ENCODE data around the gene NRXN2. TPM values are rescaled to one million over a fixed set of nuclear protein-coding genes. Genes with fewer than 3 reads are reported as not detected.

The NRXN2 gene
- polyA plus RNA-seq, 1 of the 3 experiments (the other 2 are of a cell fraction), result 0.15 TPM

- CTCF ChIA-PET, result interaction anchor here (2.5 to 5.6 kb wide), 3 partner anchors 8 to 47 kb away, joined by 21 to 35 read pairs (median 31); partner anchors contain the start of gene RASGRP2
- DNase-seq, result no peak
- Histone ChIP-seq H3K27ac (ENCODE audit: low read depth in 2 of 2, low read length in 1 of 2) (peak overlapping the region in 1 of 2 experiments; percentile 98; a peak in 2 of 4 replicates), H3K4me2 (no peak overlapping the region), H4K20me1 (ENCODE audit: insufficient read depth) (no peaks in the 10 kb centered on the region), H3K79me2 (ENCODE audit: insufficient read depth) (no peaks in the 10 kb centered on the region), H3K27me3 (ENCODE audit: insufficient read depth) (peaks cover 36% of the 10 kb centered on the region), H3K36me3 (replicated peaks in 1 of 2; ENCODE audit: control insufficient read depth in 1 of 2, insufficient read depth in 2 of 2, low read length in 1 of 2) (no peaks in the 10 kb centered on the region), H3F3A (replicated peaks; ENCODE audit: insufficient read depth) (no peaks in the 10 kb centered on the region), H3K9me3 (no peaks in the 10 kb centered on the region), H2AFZ (ENCODE audit: low read depth) (no peak overlapping the region), H3K4me1 (ENCODE audit: control insufficient read depth in 1 of 2, insufficient read depth in 2 of 2, low read depth in 1 of 2, low read length in 1 of 2) (peaks cover 0 to 44% of the 10 kb centered on the region in 2 experiments; a peak in 2 of 4 replicates), H3K9me2 (no peaks in the 10 kb centered on the region), H3K9ac (no peak overlapping the region), H3K4me3 (ENCODE audit: low read depth in 2 of 2, low read length in 1 of 2) (no peak overlapping the region)
- WGBS (ENCODE audit: low lambda C conversion rate), result 77% methylated on average over 5 of the region's 5 CpGs
- POLR2A ChIA-PET, result interaction anchor here (0.7 kb wide), 1 partner anchor 15 kb away, joined by 3 read pairs; no protein-coding TSS in a partner anchor
- TF ChIP-seq GABPA (IDR thresholded peaks at IDR 0.05; ENCODE audit: low read depth) (no peak), EP300 (IDR thresholded peaks at IDR 0.05; ENCODE audit: borderline replicate concordance in 1 of 2, low read depth in 1 of 2, low read length in 1 of 2) (no peak)
Measured at GRCh38 chr11:64695548-64695947, 27.4 kb downstream of the NRXN2 start.

GRCh38 chr11:64694821-64695365 lies 28.1 kb downstream of the NRXN2 start:
- CTCF ChIA-PET, result interaction anchor here (0.8 to 3.5 kb wide), 7 partner anchors 10 to 81 kb away, joined by 3 to 31 read pairs (median 3); partner anchors contain the start of gene RASGRP2
- H3F3A ChIP-seq (replicated peaks; ENCODE audit: insufficient read depth), result no peaks in the 10 kb centered on the region
- H4K20me1 ChIP-seq (ENCODE audit: insufficient read depth), result no peaks in the 10 kb centered on the region
- no peak overlapping the region for H2AFZ ChIP-seq (ENCODE audit: low read depth)
- H3K4me2 ChIP-seq, result no peak overlapping the region
- H3K36me3 ChIP-seq (replicated peaks in 1 of 2; ENCODE audit: control insufficient read depth in 1 of 2, insufficient read depth in 2 of 2, low read length in 1 of 2), result no peaks in the 10 kb centered on the region
- H3K27ac ChIP-seq (ENCODE audit: low read depth in 2 of 2, low read length in 1 of 2), result peak overlapping the region in 1 of 2 experiments; percentile 98; a peak in 2 of 4 replicates
- H3K4me3 ChIP-seq (ENCODE audit: low read depth in 2 of 2, low read length in 1 of 2), result no peak overlapping the region
- no peaks in the 10 kb centered on the region for H3K79me2 ChIP-seq (ENCODE audit: insufficient read depth)
- H3K4me1 ChIP-seq (ENCODE audit: control insufficient read depth in 1 of 2, insufficient read depth in 2 of 2, low read depth in 1 of 2, low read length in 1 of 2), result peaks cover 0 to 43% of the 10 kb centered on the region in 2 experiments; a peak in 2 of 4 replicates
- TF ChIP-seq GATA2 (CRISPR knock-in tag; IDR thresholded peaks at IDR 0.05) (peak; percentile 72), RCOR1 (IDR thresholded peaks at IDR 0.05; ENCODE audit: low read length) (peak; percentile 16; the same call in 1 of the 2 replicates), RFX5 (IDR thresholded peaks at IDR 0.05; ENCODE audit: low read length) (peak; percentile 45; the same call in 1 of the 2 replicates), POLR2AphosphoS5 (IDR thresholded peaks at IDR 0.05; ENCODE audit: low read depth, low read length) (no peak), PBX3 (IDR thresholded peaks at IDR 0.05) (no peak), SIN3A (IDR thresholded peaks at IDR 0.05; ENCODE audit: borderline replicate concordance, low read depth, low read length) (no peak), RXRA (IDR thresholded peaks at IDR 0.05; ENCODE audit: borderline replicate concordance, low read depth) (no peak), RAD21 (IDR thresholded peaks at IDR 0.05; ENCODE audit: low read length) (peak; percentile 21; the same call in 1 of the 2 replicates), EP300 (IDR thresholded peaks at IDR 0.05; ENCODE audit: borderline replicate concordance in 1 of 2, low read depth in 1 of 2, low read length in 1 of 2) (peak in 1 of 2 experiments; percentile 79; a peak in 2 of 4 replicates), JUND (IDR thresholded peaks at IDR 0.05) (no peak), USF1 (IDR thresholded peaks at IDR 0.05; ENCODE audit: borderline replicate concordance, low read depth) (no peak), ZBTB33 (IDR thresholded peaks at IDR 0.05; ENCODE audit: borderline replicate concordance, low read depth) (no peak), NRF1 (IDR thresholded peaks at IDR 0.05; ENCODE audit: low read depth, low read length) (no peak), TCF12 (IDR thresholded peaks at IDR 0.05) (no peak), SMC3 (IDR thresholded peaks at IDR 0.05; ENCODE audit: low read depth, low read length) (no peak), GABPA (IDR thresholded peaks at IDR 0.05; ENCODE audit: low read depth) (no peak), MXI1 (IDR thresholded peaks at IDR 0.05; ENCODE audit: low read depth, low read length) (peak; percentile 75; the same call in 1 of the 2 replicates)
- DNase-seq, result peak; percentile 90
- H3K9me2 ChIP-seq, result no peaks in the 10 kb centered on the region
- H3K27me3 ChIP-seq (ENCODE audit: insufficient read depth), result peaks cover 36% of the 10 kb centered on the region
- POLR2A ChIA-PET, result interaction anchor here (0.7 to 1.0 kb wide), 2 partner anchors 16 to 23 kb away, joined by 3 read pairs; no protein-coding TSS in a partner anchor
- 11% methylated on average over 4 of the region's 5 CpGs for WGBS (ENCODE audit: low lambda C conversion rate)
- no peaks in the 10 kb centered on the region for H3K9me3 ChIP-seq
- no peak overlapping the region for H3K9ac ChIP-seq
